Measurements from ENCODE around the gene SPATS2.

GRCh38 chr12:49334681-49335080 lies 32.6 kb upstream of the SPATS2 start:
- TF ChIP-seq, protein P1, sequence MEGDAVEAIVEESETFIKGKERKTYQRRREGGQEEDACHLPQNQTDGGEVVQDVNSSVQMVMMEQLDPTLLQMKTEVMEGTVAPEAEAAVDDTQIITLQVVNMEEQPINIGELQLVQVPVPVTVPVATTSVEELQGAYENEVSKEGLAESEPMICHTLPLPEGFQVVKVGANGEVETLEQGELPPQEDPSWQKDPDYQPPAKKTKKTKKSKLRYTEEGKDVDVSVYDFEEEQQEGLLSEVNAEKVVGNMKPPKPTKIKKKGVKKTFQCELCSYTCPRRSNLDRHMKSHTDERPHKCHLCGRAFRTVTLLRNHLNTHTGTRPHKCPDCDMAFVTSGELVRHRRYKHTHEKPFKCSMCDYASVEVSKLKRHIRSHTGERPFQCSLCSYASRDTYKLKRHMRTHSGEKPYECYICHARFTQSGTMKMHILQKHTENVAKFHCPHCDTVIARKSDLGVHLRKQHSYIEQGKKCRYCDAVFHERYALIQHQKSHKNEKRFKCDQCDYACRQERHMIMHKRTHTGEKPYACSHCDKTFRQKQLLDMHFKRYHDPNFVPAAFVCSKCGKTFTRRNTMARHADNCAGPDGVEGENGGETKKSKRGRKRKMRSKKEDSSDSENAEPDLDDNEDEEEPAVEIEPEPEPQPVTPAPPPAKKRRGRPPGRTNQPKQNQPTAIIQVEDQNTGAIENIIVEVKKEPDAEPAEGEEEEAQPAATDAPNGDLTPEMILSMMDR (IDR thresholded peaks at IDR 0.05; ENCODE audit: low read depth, low read length, poor library complexity, severe bottlenecking) = no peak
- no peak for TF ChIP-seq EZH2phosphoT487 (IDR thresholded peaks at IDR 0.05; ENCODE audit: borderline replicate concordance, low read length)
